ENCODE data around the gene C18orf63. TPM values are rescaled to one million over a fixed set of nuclear protein-coding genes. Genes with fewer than 3 reads are reported as not detected.

Gene C18orf63
- total and polyA plus RNA-seq, 12 donors, result not detected

DNA sequence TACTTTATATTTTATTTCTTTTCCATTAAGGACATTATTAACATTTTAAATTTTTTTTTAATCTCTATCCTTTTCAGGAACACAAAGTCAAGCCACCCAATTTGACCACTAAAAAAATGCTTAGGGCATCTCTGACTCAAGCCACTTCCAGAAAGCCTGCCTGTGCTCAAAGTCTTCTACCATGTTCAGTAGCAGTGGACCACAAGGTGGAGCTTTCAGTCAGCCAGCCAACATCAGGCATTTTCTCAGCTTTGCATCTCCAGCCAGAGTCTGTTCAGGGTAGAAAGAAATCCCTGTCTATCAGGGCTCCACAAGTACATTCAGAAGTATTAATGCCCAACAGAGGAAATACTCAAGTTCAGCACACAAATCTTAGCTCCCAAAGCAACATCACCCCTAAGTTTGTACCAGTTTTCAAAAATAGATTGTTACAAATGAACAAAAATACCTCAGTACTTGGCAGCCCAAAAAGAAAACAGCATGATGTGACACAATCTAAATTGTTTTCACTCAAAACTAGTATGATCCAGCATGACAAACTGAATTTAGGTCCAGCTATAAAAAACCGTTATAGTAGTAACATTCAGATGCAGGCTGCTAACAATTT lies 37.6 kb downstream of the C18orf63 start:
- Histone ChIP-seq H3K9me3 (no peaks in the 10 kb centered on the region), H3K4me3 (no peak overlapping the region), H3K4me1 (peaks cover 0 to 17% (median 5%) of the 10 kb centered on the region in 9 donors), H3K27me3 (peaks cover 0 to 3% (median 0%) of the 10 kb centered on the region in 7 donors), H3K36me3 (no peaks in the 10 kb centered on the region), H3K27ac (no peak overlapping the region)
- TF ChIP-seq, protein P1, sequence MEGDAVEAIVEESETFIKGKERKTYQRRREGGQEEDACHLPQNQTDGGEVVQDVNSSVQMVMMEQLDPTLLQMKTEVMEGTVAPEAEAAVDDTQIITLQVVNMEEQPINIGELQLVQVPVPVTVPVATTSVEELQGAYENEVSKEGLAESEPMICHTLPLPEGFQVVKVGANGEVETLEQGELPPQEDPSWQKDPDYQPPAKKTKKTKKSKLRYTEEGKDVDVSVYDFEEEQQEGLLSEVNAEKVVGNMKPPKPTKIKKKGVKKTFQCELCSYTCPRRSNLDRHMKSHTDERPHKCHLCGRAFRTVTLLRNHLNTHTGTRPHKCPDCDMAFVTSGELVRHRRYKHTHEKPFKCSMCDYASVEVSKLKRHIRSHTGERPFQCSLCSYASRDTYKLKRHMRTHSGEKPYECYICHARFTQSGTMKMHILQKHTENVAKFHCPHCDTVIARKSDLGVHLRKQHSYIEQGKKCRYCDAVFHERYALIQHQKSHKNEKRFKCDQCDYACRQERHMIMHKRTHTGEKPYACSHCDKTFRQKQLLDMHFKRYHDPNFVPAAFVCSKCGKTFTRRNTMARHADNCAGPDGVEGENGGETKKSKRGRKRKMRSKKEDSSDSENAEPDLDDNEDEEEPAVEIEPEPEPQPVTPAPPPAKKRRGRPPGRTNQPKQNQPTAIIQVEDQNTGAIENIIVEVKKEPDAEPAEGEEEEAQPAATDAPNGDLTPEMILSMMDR (IDR thresholded peaks at IDR 0.05), result peak; percentile 59 to 91 (median 82)
- DNase-seq, result peak; percentile 23 to 78
- intact Hi-C loops (cut with DNase I), result loop anchor here (1.0 to 5.0 kb wide), 9 partner anchors 123 to 200 kb away; no protein-coding TSS in a partner anchor
- peak; percentile 87 to 94 (median 90) for ATAC-seq
- WGBS, 2 donors, result 67 to 70% methylated on average over 1 of the region's 1 CpG

DNA sequence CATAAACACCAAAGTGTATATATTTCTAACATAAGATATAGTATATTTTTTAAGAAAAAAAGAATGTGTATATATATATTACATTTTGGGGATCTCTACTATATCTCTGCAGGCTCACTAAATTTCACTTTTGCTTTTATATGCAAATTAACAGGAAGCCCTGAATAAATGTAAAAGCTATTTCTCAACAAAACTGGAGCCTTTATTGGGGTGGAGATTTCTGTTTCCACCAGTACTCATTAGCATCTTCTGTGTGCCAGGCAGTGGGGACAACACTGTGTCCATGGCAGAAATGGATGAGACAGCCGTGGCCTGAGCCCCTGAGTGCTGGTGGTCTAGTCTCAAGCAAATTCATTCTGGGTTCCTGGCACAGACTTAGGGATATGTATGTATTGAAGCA lies 41.3 kb downstream of the C18orf63 start:
- intact Hi-C loops (cut with DNase I), result no loop called here
- peaks cover 0 to 3% (median 0%) of the 10 kb centered on the region in 7 donors for H3K27me3 ChIP-seq
- no peaks in the 10 kb centered on the region for H3K9me3 ChIP-seq
- 93 to 94% methylated on average over 1 of the region's 1 CpG for WGBS, 2 donors
- H3K36me3 ChIP-seq, result no peaks in the 10 kb centered on the region
- no peak for ATAC-seq
- no peak overlapping the region for H3K27ac ChIP-seq
- no peak overlapping the region for H3K4me3 ChIP-seq
- DNase-seq, result no peak
- TF ChIP-seq, protein P1 (IDR thresholded peaks at IDR 0.05), result no peak
- peaks cover 0 to 7% (median 4%) of the 10 kb centered on the region in 9 donors for H3K4me1 ChIP-seq

DNA sequence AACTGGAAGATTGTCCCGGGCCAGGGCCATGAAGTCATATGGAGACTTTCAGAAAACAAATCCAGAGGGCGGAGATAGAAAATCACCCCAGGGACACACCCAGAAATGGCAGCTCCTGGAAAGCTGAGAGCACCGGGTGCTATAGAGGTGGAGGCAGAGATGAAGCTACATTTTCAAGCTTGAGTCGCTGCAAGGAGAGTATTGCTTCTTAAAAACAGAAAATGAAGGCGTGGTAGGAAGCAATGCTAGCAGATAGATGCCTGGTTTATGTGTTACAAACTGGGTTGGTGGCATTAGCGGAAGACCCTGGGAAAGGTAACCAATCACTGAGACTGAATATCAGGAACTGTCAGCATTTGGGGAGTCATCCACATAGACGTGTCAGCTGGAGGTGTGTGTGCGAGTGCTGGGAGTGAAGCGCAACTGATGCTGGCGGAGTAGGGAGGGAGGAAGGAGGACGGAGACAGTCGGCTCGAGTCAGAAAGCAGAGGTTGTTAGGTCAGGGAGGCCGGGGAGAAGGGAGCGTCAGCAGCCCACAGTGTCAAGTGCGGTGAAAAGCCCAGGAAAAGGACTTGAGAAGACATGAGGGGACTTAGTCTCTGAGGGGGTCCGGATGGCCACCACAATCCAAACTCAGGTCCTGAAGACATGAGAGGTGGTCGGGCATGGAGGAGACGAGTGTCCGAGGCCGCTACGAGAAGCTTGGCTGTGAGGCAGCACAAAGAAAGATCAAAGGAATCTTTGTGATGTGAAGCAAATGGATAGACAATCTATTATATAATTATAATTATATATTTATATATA lies 45.4 kb downstream of the C18orf63 start:
- Histone ChIP-seq H3K36me3 (no peaks in the 10 kb centered on the region), H3K4me1 (no peaks in the 10 kb centered on the region), H3K9me3 (no peaks in the 10 kb centered on the region), H3K27ac (no peak overlapping the region), H3K27me3 (no peaks in the 10 kb centered on the region), H3K4me3 (no peak overlapping the region)
- ATAC-seq (no peak), DNase-seq (no peak)
- 86 to 92% methylated on average over 22 of the region's 22 CpGs for WGBS, 2 donors
- intact Hi-C loops (cut with DNase I), result no loop called here
- TF ChIP-seq, protein P1 (IDR thresholded peaks at IDR 0.05), result no peak

DNA sequence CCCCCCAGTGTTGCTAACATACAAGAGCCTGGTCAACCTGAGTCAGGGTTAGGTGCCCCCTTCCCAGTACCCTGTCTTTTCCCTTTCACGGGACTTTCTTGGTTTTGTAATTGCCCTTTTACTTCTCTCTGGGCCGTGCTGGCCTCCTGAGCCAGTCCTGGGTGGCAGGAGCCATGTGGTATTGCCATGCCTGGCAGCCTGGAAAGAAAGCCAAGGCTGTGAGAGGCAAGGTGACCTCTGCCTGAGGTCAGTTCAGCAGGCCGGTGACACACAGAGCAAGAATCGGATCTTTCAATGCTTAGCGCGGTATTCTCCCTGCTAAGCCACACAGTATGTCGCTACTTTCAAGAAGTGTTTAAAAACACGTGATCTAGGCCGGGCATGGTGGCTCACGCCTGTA lies 52.3 kb downstream of the C18orf63 start:
- ATAC-seq (peak; percentile 79 to 95 (median 85)), DNase-seq (peak; percentile 28)
- intact Hi-C loops (cut with DNase I), result loop anchor here in 2 of 10 donors (5.0 kb wide), 2 partner anchors 84 to 184 kb away; no protein-coding TSS in a partner anchor
- no peak overlapping the region for H3K4me3 ChIP-seq
- no peaks in the 10 kb centered on the region for H3K9me3 ChIP-seq
- no peaks in the 10 kb centered on the region for H3K27me3 ChIP-seq
- H3K4me1 ChIP-seq, result peaks cover 0 to 10% (median 0%) of the 10 kb centered on the region in 9 donors
- 81 to 83% methylated on average over 10 of the region's 10 CpGs for WGBS, 2 donors
- no peaks in the 10 kb centered on the region for H3K36me3 ChIP-seq
- TF ChIP-seq, protein P1 (IDR thresholded peaks at IDR 0.05), result no peak
- peak overlapping the region in 4 of 10 donors; percentile 13 to 48 (median 24) for H3K27ac ChIP-seq

Measured in heart right ventricle (tissue), 16 donors.